Fibroblast of villous mesenchyme (primary cell): Measurements from ENCODE around the gene KCNMA1. TPM values are rescaled to one million over a fixed set of nuclear protein-coding genes. Genes with fewer than 3 reads are reported as not detected.
"Not testable (repeated sequence)": the region's sequence is repeated elsewhere in the genome, so short reads cannot be mapped to it uniquely, and the experiment has no call there.

Experiments
- DNase-seq: peaks from one replicate; pipeline ENCODE4 v3.0.0-alpha.2; 2010; ENCODE audit warnings: low read depth
- H3K4me3 ChIP-seq: 2 replicates; pipeline ENCODE4 v1.5.1; 2011; ENCODE audit warnings: low read depth, mild to moderate bottlenecking, low read length
- CTCF ChIP-seq: IDR thresholded peaks from 2 replicates; pipeline ENCODE4 v1.5.1; 2012; ENCODE audit warnings: low read depth, mild to moderate bottlenecking, low read length; ENCODE audit not compliant: insufficient read depth
- total RNA-seq: library from RNA; depleted of rRNA; stranded (reverse); fragments of >200 nt; gene quantifications from 2 replicates; pipeline ENCODE4 v1.2.3, GENCODE V29; 2012

The KCNMA1 gene
- total RNA-seq, 1 donor = 36.7 TPM

- no peak overlapping the region for H3K4me3 ChIP-seq
- no peak for TF ChIP-seq CTCF
- DNase-seq = no peak
These were observed 288.9 kb downstream of the KCNMA1 start for GRCh38 chr10:77348751-77349150.

- DNase-seq = no peak
- H3K4me3 ChIP-seq = no peak overlapping the region
- TF ChIP-seq CTCF = no peak
These were observed 289.5 kb downstream of the KCNMA1 start for GRCh38 chr10:77348082-77348481.

DNA sequence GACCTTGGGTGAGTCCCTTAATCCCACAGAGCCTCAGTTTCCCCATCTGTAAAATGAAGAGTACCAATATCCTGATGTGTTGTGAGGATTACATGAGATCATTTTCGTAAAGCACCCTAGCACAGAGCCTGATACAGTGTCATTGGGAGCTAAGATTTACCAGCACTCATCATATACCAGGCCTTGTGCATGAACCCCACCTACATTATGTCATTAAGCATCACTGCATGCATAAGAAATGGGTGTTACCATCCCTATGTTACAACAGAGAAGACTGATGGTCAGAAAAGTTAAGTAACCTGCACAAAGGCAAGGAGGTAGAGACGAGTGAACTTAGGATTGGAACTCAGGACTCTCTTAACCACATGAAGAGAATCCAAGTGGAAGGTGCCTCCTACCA lies 290.6 kb downstream of the KCNMA1 start:
- DNase-seq = no peak
- no peak overlapping the region for H3K4me3 ChIP-seq
- TF ChIP-seq CTCF = no peak

GRCh38 chr10:77341055-77341454 lies 296.6 kb downstream of the KCNMA1 start:
- no peak for TF ChIP-seq CTCF

DNA sequence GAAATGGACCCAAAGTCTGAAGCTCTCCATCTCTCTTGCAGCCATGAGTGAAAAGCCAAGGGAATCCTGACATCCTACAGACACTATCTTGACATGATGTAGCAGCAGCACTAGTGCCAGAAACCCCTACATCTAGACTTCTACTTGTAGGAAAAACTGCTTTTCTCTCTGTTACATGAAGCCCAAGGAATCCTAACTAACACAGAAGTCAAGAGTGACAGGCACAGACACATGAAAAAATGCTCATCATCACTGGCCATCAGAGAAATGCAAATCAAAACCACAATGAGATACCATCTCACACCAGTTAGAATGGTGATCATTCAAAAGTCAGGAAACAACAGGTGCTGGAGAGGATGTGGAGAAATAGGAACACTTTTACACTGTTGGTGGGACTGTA lies 297.7 kb downstream of the KCNMA1 start:
- not testable (repeated sequence) for DNase-seq, H3K4me3 ChIP-seq

More at GRCh38 chr10:77341055-77341454, 296.6 kb downstream of the KCNMA1 start:
- DNase-seq = no peak
- H3K4me3 ChIP-seq = no peak overlapping the region

DNA sequence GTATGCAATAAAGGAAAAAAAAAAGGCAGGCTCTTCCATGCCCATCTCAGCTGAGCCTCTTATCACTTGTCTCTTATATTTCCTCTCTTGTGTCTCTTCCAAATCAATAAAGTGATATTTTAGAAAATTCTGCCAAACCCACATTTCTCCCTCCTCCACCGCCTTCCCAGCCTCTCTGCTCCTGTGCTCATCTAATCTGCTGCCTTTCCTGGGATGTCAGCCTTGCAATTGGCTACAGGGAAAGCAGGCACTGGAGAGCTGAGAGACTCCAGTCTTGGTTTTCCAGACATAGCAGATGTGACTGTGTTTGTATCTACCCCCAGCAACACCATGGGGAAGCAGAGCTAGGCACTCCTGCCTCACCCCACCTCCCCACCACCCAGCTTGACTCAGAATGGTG lies 298.4 kb downstream of the KCNMA1 start:
- no peak overlapping the region for H3K4me3 ChIP-seq
- TF ChIP-seq CTCF = no peak
- DNase-seq = no peak

- no peak for TF ChIP-seq CTCF
- H3K4me3 ChIP-seq = no peak overlapping the region
- no peak for DNase-seq
These were observed 299.5 kb downstream of the KCNMA1 start for GRCh38 chr10:77338143-77338542.

DNA sequence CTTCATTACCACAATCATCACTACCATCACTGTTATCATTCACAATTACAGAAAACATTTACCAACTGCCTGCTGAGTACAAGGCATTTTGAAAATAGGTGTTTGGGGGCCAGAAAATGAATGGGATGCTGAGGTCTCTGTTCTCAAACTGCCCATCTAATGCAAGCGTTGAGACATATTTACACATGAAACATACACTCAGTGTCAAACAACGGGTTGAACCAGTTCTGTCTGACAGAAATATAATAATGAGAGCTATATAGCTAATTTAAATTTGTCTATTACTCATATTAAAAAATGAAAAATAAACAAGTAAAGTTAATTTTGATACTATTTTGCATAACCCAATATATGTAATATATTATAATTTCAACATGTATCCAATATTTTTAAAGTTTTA lies 303.1 kb downstream of the KCNMA1 start:
- DNase-seq = no peak
- TF ChIP-seq CTCF = no peak
- H3K4me3 ChIP-seq = no peak overlapping the region
